ENCODE results near the gene ACSL5.

- TF ChIP-seq, protein P1, sequence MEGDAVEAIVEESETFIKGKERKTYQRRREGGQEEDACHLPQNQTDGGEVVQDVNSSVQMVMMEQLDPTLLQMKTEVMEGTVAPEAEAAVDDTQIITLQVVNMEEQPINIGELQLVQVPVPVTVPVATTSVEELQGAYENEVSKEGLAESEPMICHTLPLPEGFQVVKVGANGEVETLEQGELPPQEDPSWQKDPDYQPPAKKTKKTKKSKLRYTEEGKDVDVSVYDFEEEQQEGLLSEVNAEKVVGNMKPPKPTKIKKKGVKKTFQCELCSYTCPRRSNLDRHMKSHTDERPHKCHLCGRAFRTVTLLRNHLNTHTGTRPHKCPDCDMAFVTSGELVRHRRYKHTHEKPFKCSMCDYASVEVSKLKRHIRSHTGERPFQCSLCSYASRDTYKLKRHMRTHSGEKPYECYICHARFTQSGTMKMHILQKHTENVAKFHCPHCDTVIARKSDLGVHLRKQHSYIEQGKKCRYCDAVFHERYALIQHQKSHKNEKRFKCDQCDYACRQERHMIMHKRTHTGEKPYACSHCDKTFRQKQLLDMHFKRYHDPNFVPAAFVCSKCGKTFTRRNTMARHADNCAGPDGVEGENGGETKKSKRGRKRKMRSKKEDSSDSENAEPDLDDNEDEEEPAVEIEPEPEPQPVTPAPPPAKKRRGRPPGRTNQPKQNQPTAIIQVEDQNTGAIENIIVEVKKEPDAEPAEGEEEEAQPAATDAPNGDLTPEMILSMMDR (IDR thresholded peaks at IDR 0.05): no peak
- TF ChIP-seq EZH2 (IDR thresholded peaks at IDR 0.05; ENCODE audit: borderline replicate concordance, insufficient read depth, low read depth, low read length, poor library complexity, severe bottlenecking): no peak
These were observed 17.2 kb upstream of the ACSL5 start for GRCh38 chr10:112356686-112357085.

Data from B cell (primary cell).